ENCODE measurements around the gene HADHB.
"Not testable (repeated sequence)": the region's sequence is repeated elsewhere in the genome, so short reads cannot be mapped to it uniquely, and the experiment has no call there.

The HADHB gene

GRCh38 chr2:26245231-26245732, 543 bp downstream of the HADHB start:
- H3K27ac ChIP-seq: peak overlapping the region; percentile 90
- TF ChIP-seq ZFX (IDR thresholded peaks at IDR 0.05): no peak
- TF ChIP-seq, protein P1, sequence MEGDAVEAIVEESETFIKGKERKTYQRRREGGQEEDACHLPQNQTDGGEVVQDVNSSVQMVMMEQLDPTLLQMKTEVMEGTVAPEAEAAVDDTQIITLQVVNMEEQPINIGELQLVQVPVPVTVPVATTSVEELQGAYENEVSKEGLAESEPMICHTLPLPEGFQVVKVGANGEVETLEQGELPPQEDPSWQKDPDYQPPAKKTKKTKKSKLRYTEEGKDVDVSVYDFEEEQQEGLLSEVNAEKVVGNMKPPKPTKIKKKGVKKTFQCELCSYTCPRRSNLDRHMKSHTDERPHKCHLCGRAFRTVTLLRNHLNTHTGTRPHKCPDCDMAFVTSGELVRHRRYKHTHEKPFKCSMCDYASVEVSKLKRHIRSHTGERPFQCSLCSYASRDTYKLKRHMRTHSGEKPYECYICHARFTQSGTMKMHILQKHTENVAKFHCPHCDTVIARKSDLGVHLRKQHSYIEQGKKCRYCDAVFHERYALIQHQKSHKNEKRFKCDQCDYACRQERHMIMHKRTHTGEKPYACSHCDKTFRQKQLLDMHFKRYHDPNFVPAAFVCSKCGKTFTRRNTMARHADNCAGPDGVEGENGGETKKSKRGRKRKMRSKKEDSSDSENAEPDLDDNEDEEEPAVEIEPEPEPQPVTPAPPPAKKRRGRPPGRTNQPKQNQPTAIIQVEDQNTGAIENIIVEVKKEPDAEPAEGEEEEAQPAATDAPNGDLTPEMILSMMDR (conservative IDR thresholded peaks at IDR 0.05): no peak

DNA sequence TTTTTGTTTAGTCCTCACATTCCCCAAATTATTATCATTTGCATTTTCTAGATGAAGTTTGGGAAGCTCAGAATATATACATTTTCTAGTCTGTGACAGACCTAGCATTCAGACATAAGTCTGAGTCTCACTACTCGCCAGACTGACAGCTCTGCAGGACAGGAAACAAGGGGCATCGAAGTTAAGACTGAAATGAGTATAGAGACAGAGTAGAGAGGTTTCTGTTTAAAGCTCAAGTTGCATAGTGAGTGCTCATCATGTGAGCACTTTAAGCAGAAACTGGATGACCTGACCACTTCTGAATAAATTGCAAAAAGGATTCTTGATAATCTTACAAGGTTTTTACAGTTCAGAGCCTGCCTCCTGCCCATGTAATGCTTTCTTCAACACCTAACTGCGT, 1.1 kb downstream of the HADHB start:
- TF ChIP-seq ZFX (IDR thresholded peaks at IDR 0.05): no peak
- TF ChIP-seq, protein P1 (conservative IDR thresholded peaks at IDR 0.05): no peak
- H3K27ac ChIP-seq: no peak overlapping the region

- TF ChIP-seq ZFX (IDR thresholded peaks at IDR 0.05): no peak
- TF ChIP-seq, protein P1 (conservative IDR thresholded peaks at IDR 0.05): no peak
- H3K27ac ChIP-seq: no peak overlapping the region
These were observed 2.1 kb downstream of the HADHB start for GRCh38 chr2:26246818-26247217.

GRCh38 chr2:26249625-26250024, 4.9 kb downstream of the HADHB start:
- no peak overlapping the region for H3K27ac ChIP-seq
- no peak for TF ChIP-seq ZFX (IDR thresholded peaks at IDR 0.05)

- no peak for TF ChIP-seq ZFX (IDR thresholded peaks at IDR 0.05)
- TF ChIP-seq, protein P1 (conservative IDR thresholded peaks at IDR 0.05): no peak
- no peak overlapping the region for H3K27ac ChIP-seq
These were observed 7.2 kb downstream of the HADHB start for GRCh38 chr2:26251893-26252292.

DNA sequence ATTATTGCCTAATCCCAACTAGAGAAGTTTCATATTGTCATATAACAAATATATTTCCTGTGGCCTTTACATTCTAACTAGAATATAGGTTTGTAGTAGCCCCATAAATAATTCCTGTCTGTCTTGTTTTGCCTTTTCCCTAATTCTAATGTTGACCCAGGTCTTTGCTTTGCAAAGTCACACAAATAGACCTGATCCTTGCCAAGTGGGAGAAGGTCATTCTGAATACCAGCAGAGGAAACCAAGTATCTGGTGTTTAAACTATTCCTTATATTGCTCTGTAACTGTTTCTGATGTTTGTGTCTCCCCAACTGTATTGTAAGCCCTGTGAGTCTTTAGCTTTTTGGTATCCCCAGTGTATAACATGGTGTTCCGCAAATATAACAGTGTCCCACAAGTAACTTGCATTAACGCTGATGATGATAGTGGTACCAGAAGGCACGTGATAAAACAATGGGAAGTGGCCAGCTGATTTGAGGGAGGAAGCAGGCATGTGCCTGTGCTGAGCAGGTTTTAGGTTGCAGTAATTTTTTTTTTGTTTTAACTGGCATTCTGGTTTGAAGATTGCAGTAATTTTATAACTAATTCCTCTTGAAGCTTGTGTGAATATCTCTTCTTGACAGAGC, 11.1 kb downstream of the HADHB start:
- TF ChIP-seq, protein P1 (conservative IDR thresholded peaks at IDR 0.05): no peak
- TF ChIP-seq ZFX (IDR thresholded peaks at IDR 0.05): no peak
- no peak overlapping the region for H3K27ac ChIP-seq

GRCh38 chr2:26258836-26259235, 14.1 kb downstream of the HADHB start:
- not testable (repeated sequence) for H3K27ac ChIP-seq

- no peak for TF ChIP-seq ZFX (IDR thresholded peaks at IDR 0.05)
- TF ChIP-seq, protein P1 (conservative IDR thresholded peaks at IDR 0.05): no peak
- H3K27ac ChIP-seq: no peak overlapping the region
These were observed 23.5 kb downstream of the HADHB start for GRCh38 chr2:26268213-26268612.

DNA sequence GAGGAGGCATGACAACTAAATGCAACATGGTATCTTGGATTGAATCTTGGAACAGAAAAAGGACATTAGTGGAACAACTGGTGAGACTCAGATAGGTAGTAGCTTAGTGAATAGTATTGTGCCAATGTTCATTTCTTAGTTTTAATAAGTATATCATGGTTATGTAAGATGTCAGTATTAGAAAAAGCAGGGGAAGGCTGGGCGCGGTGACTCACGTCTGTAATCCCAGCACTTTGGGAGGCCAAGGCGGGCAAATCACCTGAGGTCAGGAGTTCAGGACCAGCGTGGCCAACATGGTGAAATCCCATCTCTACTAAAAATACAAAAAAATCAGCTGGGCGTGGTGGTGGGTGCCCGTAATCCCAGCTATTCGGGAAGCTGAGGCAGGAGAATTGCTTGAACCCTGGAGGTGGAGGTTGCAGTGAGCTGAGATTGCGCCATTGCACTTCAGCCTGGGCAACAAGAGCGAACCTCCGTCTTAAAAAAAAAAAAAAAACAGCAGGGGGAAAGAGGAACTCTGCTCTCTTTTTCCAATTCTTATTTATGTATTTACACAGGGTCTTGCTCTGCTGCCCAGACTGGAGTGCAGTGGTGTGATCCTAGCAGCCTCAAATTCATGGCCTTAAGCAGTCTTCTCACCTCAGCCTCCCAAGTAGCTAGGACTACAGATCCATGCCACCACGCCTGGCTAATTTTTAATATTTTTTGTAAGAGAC, 24.1 kb downstream of the HADHB start:
- H3K27ac ChIP-seq: not testable (repeated sequence)
